ENCODE results near the gene DZIP1. TPM values are rescaled to one million over a fixed set of nuclear protein-coding genes. Genes with fewer than 3 reads are reported as not detected.

DZIP1 gene
- total RNA-seq, 1 experiment from 2014 or later: 0.17 TPM

DNA sequence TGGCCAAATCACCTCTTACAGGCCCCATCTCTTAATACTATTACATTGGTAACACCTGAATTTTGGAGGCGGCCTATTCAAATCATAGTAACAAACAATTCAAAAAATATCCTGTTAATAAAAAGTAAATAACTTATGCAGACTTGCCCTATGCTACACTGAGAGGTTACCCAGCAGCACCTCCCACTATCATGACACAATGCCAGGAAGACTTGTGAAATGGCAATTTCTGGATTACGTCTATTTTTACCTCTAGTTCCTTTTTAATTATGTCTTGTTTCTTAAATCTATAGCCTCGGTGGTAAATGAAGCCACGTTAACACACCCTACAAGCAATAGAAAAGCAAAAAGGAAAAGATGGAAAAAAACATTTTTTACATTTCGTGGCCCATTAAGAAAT, 6.2 kb upstream of the DZIP1 start:
- POLR2A ChIA-PET: no interaction called here
- TF ChIP-seq, protein P1, sequence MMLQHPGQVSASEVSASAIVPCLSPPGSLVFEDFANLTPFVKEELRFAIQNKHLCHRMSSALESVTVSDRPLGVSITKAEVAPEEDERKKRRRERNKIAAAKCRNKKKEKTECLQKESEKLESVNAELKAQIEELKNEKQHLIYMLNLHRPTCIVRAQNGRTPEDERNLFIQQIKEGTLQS (IDR thresholded peaks at IDR 0.05): no peak
- TF ChIP-seq TCF7L2 (IDR thresholded peaks at IDR 0.05; ENCODE audit: borderline replicate concordance, extremely low read depth, insufficient read depth, insufficient read length) (no peak), ZNF274 (IDR thresholded peaks at IDR 0.05; ENCODE audit: low read depth, low read length) (no peak), POLR2AphosphoS5 (IDR thresholded peaks at IDR 0.05; ENCODE audit: low read depth, low read length) (no peak), CTCF (IDR thresholded peaks at IDR 0.05 in 2 of 3, conservative IDR thresholded peaks at IDR 0.05 in 1 of 3; ENCODE audit: borderline replicate concordance in 1 of 3, insufficient read depth in 1 of 3, low read depth in 2 of 3, low read length in 2 of 3) (no peak), SP1 (IDR thresholded peaks at IDR 0.05; ENCODE audit: low read depth) (no peak), SRF (IDR thresholded peaks at IDR 0.05; ENCODE audit: low read depth) (no peak), POLR2A (IDR thresholded peaks at IDR 0.05; ENCODE audit: borderline replicate concordance, extremely low read depth, insufficient read depth, insufficient read length) (no peak), SIN3A (IDR thresholded peaks at IDR 0.05; ENCODE audit: low read depth) (no peak), EZH2 (IDR thresholded peaks at IDR 0.05) (no peak), FOSL1 (IDR thresholded peaks at IDR 0.05; ENCODE audit: low read depth) (no peak)
- TF ChIP-seq, protein P2, sequence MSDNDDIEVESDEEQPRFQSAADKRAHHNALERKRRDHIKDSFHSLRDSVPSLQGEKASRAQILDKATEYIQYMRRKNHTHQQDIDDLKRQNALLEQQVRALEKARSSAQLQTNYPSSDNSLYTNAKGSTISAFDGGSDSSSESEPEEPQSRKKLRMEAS (IDR thresholded peaks at IDR 0.05): no peak

More for the DNA sequence above, 6.2 kb upstream of the DZIP1 start:
- Histone ChIP-seq H3K79me2 (ENCODE audit: insufficient read depth, low read length) (no peaks in the 10 kb centered on the region), H3K9me2 (ENCODE audit: insufficient read depth) (no peaks in the 10 kb centered on the region), H3K4me2 (ENCODE audit: low read length) (no peak overlapping the region), H3K4me3 (replicated peaks in 1 of 2; ENCODE audit: low read depth in 1 of 2, low read length in 2 of 2) (no peak overlapping the region), H3K4me1 (ENCODE audit: control insufficient read depth in 1 of 2, insufficient read depth in 2 of 2, low read length in 2 of 2) (no peaks in the 10 kb centered on the region), H3K27me3 (ENCODE audit: insufficient read depth, low read length) (no peaks in the 10 kb centered on the region), H3K9ac (ENCODE audit: low read length) (no peak overlapping the region), H3K9me3 (ENCODE audit: control insufficient read depth in 1 of 2, insufficient read depth in 1 of 2, low read depth in 1 of 2, low read length in 2 of 2) (no peaks in the 10 kb centered on the region), H2AFZ (ENCODE audit: low read depth, low read length, poor library complexity, severe bottlenecking) (no peak overlapping the region), H3K27ac (ENCODE audit: low read depth, low read length) (no peak overlapping the region), H4K20me1 (ENCODE audit: insufficient read depth) (no peaks in the 10 kb centered on the region), H3K36me3 (ENCODE audit: control insufficient read depth in 1 of 2, insufficient read depth in 2 of 2, low read length in 2 of 2) (no peaks in the 10 kb centered on the region)
- no TSS peak for BruUV-seq (replicated peaks)
- ChIA-PET CTCF (no interaction called here), RAD21 (ENCODE audit: low non-redundant PET in 1 of 2, low total read pairs in 2 of 2, uncharacterized antibody in 2 of 2, unreplicated experiment in 2 of 2) (no interaction called here)
- DNase-seq (ENCODE audit: low read depth, low spot score): no peak
- intact Hi-C loops (cut with micrococcal nuclease): no loop called here
- ATAC-seq: no peak

All from HCT116 (cell line).